ENCODE measurements around the gene GALM.

GRCh38 chr2:38747007-38747424, 81.1 kb downstream of the GALM start:
- no peak for TF ChIP-seq EZH2 (IDR thresholded peaks at IDR 0.05; ENCODE audit: borderline replicate concordance, low read length)
- TF ChIP-seq CTCF (IDR thresholded peaks at IDR 0.05; ENCODE audit: low read length): no peak
